HEK293T (cell line): ENCODE data around the gene ZPBP.

Experiments used
- CTCF ChIA-PET: fragments of 350-600 bp; formaldehyde crosslinking; extraction: SDS; loops from one replicate; lab custom pipeline; 2021; ENCODE audit warnings: antibody characterized with exemption, inconsistent platforms; lab: Yijun Ruan, JAX
- POLR2A ChIA-PET: fragments of 350-600 bp; formaldehyde crosslinking; extraction: SDS; loops from one replicate; lab custom pipeline; 2020; ENCODE audit warnings: antibody characterized with exemption, inconsistent platforms; lab: Yijun Ruan, JAX
- DNase-seq: peaks from one replicate; pipeline ENCODE4 v3.0.0; 2012; ENCODE audit warnings: mixed read lengths; ENCODE audit errors: extremely low spot score
- ARNT ChIP-seq: fragments of 450-650 bp; IDR thresholded peaks from 2 replicates; pipeline ENCODE4 v1.6.1; 2017; ENCODE audit warnings: mild to moderate bottlenecking
- BHLHE40 ChIP-seq: fragments of 450-650 bp; IDR thresholded peaks from 2 replicates; pipeline ENCODE4 v1.6.1; 2016; ENCODE audit warnings: mild to moderate bottlenecking, moderate library complexity, borderline replicate concordance
- CTBP1 ChIP-seq: fragments of 450-650 bp; IDR thresholded peaks from 2 replicates; pipeline ENCODE4 v1.6.1; 2016; ENCODE audit warnings: borderline replicate concordance
- ELF4 ChIP-seq: fragments of 450-650 bp; IDR thresholded peaks from 2 replicates; pipeline ENCODE4 v1.6.1; 2017; ENCODE audit warnings: antibody characterized with exemption
- FOXA1 ChIP-seq: fragments of 450-650 bp; IDR thresholded peaks from 2 replicates; pipeline ENCODE4 v1.6.1; 2016; ENCODE audit warnings: mild to moderate bottlenecking
- FOXK2 ChIP-seq: fragments of 450-650 bp; IDR thresholded peaks from 2 replicates; pipeline ENCODE4 v1.6.1; 2016; ENCODE audit warnings: mild to moderate bottlenecking
- FOXM1 ChIP-seq: fragments of 450-650 bp; IDR thresholded peaks from 2 replicates; pipeline ENCODE4 v1.6.1; 2017; ENCODE audit warnings: mild to moderate bottlenecking, borderline replicate concordance
- HDGF ChIP-seq: fragments of 450-650 bp; IDR thresholded peaks from 2 replicates; pipeline ENCODE4 v1.6.1; 2017; ENCODE audit warnings: antibody characterized with exemption, borderline replicate concordance
- L3MBTL2 ChIP-seq: fragments of 450-650 bp; conservative IDR thresholded peaks from 2 replicates; pipeline ENCODE4 v1.6.1; 2016; ENCODE audit warnings: mild to moderate bottlenecking
- LEF1 ChIP-seq: fragments of 450-650 bp; IDR thresholded peaks from 2 replicates; pipeline ENCODE4 v1.6.1; 2017; ENCODE audit warnings: mild to moderate bottlenecking, borderline replicate concordance
- NFRKB ChIP-seq: fragments of 450-650 bp; IDR thresholded peaks from 2 replicates; pipeline ENCODE4 v1.6.1; 2016; ENCODE audit warnings: mild to moderate bottlenecking, moderate library complexity
- PKNOX1 ChIP-seq: fragments of 450-650 bp; IDR thresholded peaks from 2 replicates; pipeline ENCODE4 v1.6.1; 2016
- SP1 ChIP-seq: fragments of 450-650 bp; IDR thresholded peaks from 2 replicates; pipeline ENCODE4 v1.6.1; 2017
- SUZ12 ChIP-seq: fragments of 450-650 bp; IDR thresholded peaks from 2 replicates; pipeline ENCODE4 v1.6.1; 2016; ENCODE audit warnings: mild to moderate bottlenecking
- TARDBP ChIP-seq: fragments of 450-650 bp; IDR thresholded peaks from 2 replicates; pipeline ENCODE4 v1.6.1; 2016
- ZNF384 ChIP-seq: fragments of 450-650 bp; IDR thresholded peaks from 2 replicates; pipeline ENCODE4 v1.6.1; 2016

ZPBP gene

GRCh38 chr7:49931627-49932026 lies 161.4 kb downstream of the ZPBP start:
- DNase-seq, result no peak
- CTCF ChIA-PET, result no interaction called here
- POLR2A ChIA-PET, result no interaction called here
- no peak for TF ChIP-seq SUZ12
- TF ChIP-seq ELF4, result no peak
- TF ChIP-seq NFRKB, result no peak
- no peak for TF ChIP-seq ZNF384
- no peak for TF ChIP-seq HDGF
- no peak for TF ChIP-seq BHLHE40
- TF ChIP-seq SP1, result no peak

- POLR2A ChIA-PET, result no interaction called here
- no peak for DNase-seq
- CTCF ChIA-PET, result no interaction called here
- TF ChIP-seq CTBP1, result no peak
- no peak for TF ChIP-seq LEF1
- no peak for TF ChIP-seq SP1
- no peak for TF ChIP-seq NFRKB
- TF ChIP-seq ELF4, result no peak
- no peak for TF ChIP-seq TARDBP
- TF ChIP-seq HDGF, result no peak
- no peak for TF ChIP-seq BHLHE40
- no peak for TF ChIP-seq ZNF384
- TF ChIP-seq PKNOX1, result no peak
- no peak for TF ChIP-seq ARNT
- no peak for TF ChIP-seq FOXA1
- no peak for TF ChIP-seq L3MBTL2
- no peak for TF ChIP-seq FOXM1
- TF ChIP-seq SUZ12, result no peak
Observed at GRCh38 chr7:49928787-49929186, 164.3 kb downstream of the ZPBP start.

- POLR2A ChIA-PET, result no interaction called here
- no peak for DNase-seq
- TF ChIP-seq TARDBP, result no peak
- TF ChIP-seq BHLHE40, result no peak
- TF ChIP-seq HDGF, result no peak
- no peak for TF ChIP-seq SUZ12
- no peak for TF ChIP-seq NFRKB
- no peak for TF ChIP-seq ZNF384
- no peak for TF ChIP-seq L3MBTL2
- no peak for TF ChIP-seq PKNOX1
- no peak for TF ChIP-seq FOXK2
- TF ChIP-seq FOXM1, result no peak
- TF ChIP-seq LEF1, result no peak
- no peak for TF ChIP-seq ELF4
- TF ChIP-seq FOXA1, result no peak
- TF ChIP-seq ARNT, result no peak
- no peak for TF ChIP-seq SP1
- CTCF ChIA-PET, result no interaction called here
Observed at GRCh38 chr7:49927631-49928030, 165.4 kb downstream of the ZPBP start.

- CTCF ChIA-PET, result no interaction called here
- DNase-seq, result no peak
- TF ChIP-seq SUZ12, result no peak
- no peak for TF ChIP-seq HDGF
- TF ChIP-seq FOXK2, result no peak
- no peak for TF ChIP-seq SP1
- no peak for TF ChIP-seq ELF4
- no peak for TF ChIP-seq FOXA1
- TF ChIP-seq LEF1, result no peak
- TF ChIP-seq FOXM1, result no peak
- no peak for TF ChIP-seq L3MBTL2
- no peak for TF ChIP-seq ARNT
- TF ChIP-seq ZNF384, result no peak
- no peak for TF ChIP-seq BHLHE40
- no peak for TF ChIP-seq NFRKB
- TF ChIP-seq CTBP1, result no peak
- no peak for TF ChIP-seq PKNOX1
- POLR2A ChIA-PET, result no interaction called here
Observed at GRCh38 chr7:49926720-49927119, 166.3 kb downstream of the ZPBP start.

GRCh38 chr7:49911909-49912308 lies 181.1 kb downstream of the ZPBP start:
- no peak for DNase-seq
- ChIA-PET CTCF (no interaction called here), POLR2A (no interaction called here)
- TF ChIP-seq SP1 (no peak), NFRKB (no peak), LEF1 (no peak), ELF4 (no peak), FOXM1 (no peak), ARNT (no peak), TARDBP (no peak), PKNOX1 (no peak), FOXA1 (no peak), BHLHE40 (no peak), SUZ12 (no peak), FOXK2 (no peak), L3MBTL2 (no peak), ZNF384 (no peak), HDGF (no peak), CTBP1 (no peak)

GRCh38 chr7:49894543-49894942 lies 198.5 kb downstream of the ZPBP start:
- ChIA-PET POLR2A (no interaction called here), CTCF (no interaction called here)
- no peak for TF ChIP-seq NFRKB
- TF ChIP-seq FOXA1, result no peak
- TF ChIP-seq TARDBP, result no peak
- no peak for TF ChIP-seq CTBP1
- no peak for TF ChIP-seq SP1
- TF ChIP-seq PKNOX1, result no peak
- TF ChIP-seq BHLHE40, result no peak
- no peak for TF ChIP-seq FOXK2
- no peak for TF ChIP-seq FOXM1
- TF ChIP-seq LEF1, result no peak
- TF ChIP-seq HDGF, result no peak
- TF ChIP-seq ZNF384, result no peak
- TF ChIP-seq ELF4, result no peak
- TF ChIP-seq SUZ12, result no peak
- TF ChIP-seq L3MBTL2, result no peak
- TF ChIP-seq ARNT, result no peak
- DNase-seq, result no peak
